Stromal cell of bone marrow (primary cell): Measurements from ENCODE around the gene LNPEP.

Experiments used
- DNase-seq: peaks from one replicate; pipeline ENCODE4 v3.0.0-alpha.2; 2012; ENCODE audit warnings: low read depth

LNPEP gene

DNA sequence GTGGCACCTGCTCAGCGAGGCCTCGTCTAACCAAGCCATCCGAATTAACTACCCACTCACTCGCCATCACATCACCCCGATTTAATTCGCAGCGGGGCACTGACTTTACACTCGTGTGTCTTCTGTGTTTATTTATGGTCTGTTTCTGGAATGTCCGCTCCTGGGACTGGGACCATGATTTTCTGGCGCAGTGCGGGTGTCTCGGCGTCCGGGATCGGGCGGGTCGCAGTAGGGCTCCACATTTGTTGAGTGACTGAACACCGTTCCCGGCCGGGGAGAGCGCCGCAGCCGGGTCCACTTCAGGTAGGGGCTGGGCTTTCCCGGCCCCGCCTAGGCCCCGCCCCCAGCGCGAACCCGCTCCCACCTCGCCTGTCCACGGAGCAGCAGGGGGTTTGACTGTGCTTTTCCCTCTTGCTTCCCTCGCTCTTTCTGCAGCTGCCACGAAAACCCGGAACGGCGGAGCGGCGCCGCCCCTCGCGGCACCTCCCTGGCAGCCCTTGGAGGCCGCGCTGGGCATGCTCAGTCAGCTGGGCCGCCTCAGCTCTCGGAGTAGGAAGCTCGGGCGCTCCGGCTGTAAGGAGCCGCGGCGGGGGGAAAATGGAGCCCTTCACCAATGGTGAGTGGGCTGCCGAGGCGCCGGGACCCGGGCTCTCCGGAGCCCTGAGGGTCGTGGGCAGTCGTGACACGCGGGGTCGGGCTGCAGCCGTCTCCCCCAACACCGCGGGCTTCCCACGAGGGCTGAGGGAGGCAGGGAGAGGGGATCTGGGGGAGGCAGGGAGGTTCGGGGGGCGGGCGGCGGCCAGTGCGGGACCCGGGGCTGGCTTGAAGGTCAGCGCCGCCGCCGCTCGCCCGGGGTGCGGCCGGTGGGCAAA is at the start of gene LNPEP:
LNPEP (plus strand) TSS at position 522 of the 872 bp plus-strand sequence; CDS start at position 598, 76 bp downstream.
- peak; percentile 94 for DNase-seq

DNA sequence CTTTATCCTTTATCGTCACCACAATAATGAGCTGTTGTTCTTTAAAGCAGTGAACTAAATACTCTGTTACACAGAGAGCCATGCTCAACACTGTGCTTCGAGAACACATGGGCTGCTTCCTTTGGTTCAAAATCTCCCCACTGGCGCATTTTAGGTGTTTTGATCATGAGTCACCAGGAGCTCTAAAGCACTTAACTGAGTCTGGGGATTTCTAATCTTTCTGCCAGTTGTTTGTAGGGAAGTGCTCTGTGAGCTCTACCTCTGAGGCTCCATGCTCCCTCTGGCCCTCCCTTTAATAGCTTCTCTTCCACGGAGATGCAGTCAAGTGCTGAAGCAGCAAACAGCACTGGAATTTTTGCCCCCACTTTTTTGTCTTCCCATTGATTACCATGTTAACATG is 42.5 kb upstream of the LNPEP start:
- no peak for DNase-seq

- no peak for DNase-seq
Observed at GRCh38 chr5:96896276-96896675, 39.6 kb upstream of the LNPEP start.

GRCh38 chr5:96896806-96897205 is 39.1 kb upstream of the LNPEP start:
- DNase-seq: no peak

DNA sequence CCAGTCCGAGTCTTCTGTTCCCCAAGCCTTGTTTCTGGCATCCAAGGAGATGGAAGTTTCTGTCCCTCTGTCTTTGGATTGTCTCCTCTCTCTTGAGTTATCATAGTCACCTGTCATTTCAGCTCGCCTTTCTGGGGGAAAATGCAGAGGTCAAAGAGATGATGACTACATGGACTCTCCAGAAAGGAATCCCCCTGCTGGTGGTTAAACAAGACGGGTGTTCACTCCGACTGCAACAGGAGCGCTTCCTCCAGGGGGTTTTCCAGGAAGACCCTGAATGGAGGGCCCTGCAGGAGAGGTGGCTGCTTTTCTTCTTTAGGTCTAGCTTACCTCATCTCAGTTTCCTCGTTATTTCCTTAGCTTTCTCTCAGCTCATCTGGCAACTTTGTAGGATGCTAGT is 34.5 kb upstream of the LNPEP start:
- no peak for DNase-seq

DNA sequence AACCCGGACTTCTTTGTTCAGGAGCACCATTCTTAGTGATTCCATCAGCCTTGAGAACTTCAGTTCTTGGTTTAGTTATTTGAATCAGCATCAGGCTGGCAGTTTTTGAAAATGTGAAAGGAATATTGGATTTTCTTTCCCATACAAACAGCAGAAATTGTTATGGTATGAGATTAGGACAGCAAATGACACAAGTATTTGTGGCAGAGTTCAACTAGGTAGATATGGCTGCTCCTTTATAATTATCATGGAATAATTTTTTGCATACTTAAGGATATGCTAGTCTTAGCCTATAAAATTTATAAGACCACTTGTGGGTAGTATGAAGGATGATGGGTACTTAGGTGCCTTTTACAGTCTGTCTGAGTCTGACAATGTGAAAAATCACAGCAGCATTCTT is 34.0 kb upstream of the LNPEP start:
- no peak for DNase-seq

GRCh38 chr5:96902876-96903275 is 33.0 kb upstream of the LNPEP start:
- no peak for DNase-seq

GRCh38 chr5:96903300-96903699 is 32.6 kb upstream of the LNPEP start:
- no peak for DNase-seq

DNA sequence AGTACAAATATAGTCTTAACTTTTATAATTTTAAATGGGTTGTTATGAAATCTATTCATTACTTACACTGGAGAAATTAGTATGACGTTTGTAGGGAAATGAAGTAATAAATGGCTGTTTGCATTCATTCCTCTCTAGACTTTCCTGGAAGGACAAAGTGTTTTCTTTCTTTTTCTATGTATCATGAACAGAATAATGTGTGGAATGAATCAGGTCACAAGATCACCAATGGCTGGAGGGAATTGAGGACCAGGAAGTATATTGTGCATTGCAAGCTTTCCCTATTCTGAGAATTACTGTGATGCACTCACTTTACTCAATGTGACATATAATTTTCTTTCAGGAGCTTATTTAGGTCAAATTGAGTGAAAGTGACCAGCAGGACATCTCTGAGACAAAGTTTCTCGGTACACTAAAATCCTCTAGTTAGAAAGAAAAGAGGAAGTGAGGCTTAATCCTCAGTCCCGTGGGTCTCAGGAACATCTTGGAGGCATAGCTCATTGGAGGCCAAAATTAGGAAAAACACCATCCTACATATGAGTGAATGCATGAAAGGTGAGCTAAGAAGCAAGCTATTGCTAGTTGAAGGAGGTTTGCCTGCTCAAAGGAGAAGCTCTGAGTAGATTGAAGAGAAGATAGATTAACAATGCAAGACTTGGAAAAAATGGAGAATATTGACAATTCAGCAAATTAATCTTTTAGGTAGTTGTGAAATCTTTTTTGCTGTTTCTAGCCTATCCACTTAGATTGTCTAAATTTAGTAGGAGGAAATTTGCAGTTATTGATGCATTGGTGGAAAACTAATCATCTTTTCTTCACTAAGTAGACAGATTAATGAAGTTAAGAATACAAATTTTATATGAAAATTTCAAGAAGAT is 31.6 kb upstream of the LNPEP start:
- no peak for DNase-seq

- DNase-seq: no peak
Observed at GRCh38 chr5:96905864-96906263, 30.0 kb upstream of the LNPEP start.

- no peak for DNase-seq
Observed at GRCh38 chr5:96909003-96909402, 26.9 kb upstream of the LNPEP start.

- DNase-seq: no peak
Observed at GRCh38 chr5:96909435-96909834, 26.4 kb upstream of the LNPEP start.

DNA sequence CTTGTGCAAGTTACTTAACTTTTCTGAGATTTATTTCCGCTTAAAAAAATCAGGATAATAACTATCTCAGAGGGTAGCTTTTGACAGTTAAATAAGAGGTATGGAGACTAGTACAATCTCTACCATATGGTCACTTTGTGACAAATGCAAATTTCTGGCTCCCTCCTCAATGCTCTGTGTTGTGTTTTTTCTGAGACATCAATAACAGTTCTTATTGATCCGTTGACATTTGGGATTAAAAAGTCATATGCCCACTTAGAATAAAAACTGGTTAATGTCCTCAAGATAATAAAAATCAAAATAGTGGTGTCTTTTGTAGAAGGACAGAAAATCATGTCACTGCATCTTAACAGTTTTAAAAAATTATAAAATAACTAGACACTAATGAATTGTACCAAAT is 24.7 kb upstream of the LNPEP start:
- no peak for DNase-seq

DNA sequence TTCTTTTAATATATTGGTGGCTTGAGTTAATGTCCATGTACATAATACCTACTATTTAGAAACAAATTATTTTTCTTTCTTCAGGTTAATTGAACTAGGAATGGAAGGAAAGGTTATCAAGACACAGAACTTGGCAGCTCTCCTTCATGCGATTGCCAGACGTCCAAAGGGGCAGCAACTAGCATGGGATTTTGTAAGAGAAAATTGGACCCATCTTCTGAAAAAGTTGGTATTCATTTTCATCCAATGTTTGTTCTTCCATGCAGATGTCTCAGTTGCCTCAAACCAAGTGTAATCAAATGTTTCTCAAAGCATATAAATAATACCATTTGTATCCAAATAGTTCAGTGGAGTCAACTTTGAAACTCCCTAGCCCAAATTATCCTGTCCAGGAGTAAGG is 22.6 kb upstream of the LNPEP start:
- no peak for DNase-seq

DNA sequence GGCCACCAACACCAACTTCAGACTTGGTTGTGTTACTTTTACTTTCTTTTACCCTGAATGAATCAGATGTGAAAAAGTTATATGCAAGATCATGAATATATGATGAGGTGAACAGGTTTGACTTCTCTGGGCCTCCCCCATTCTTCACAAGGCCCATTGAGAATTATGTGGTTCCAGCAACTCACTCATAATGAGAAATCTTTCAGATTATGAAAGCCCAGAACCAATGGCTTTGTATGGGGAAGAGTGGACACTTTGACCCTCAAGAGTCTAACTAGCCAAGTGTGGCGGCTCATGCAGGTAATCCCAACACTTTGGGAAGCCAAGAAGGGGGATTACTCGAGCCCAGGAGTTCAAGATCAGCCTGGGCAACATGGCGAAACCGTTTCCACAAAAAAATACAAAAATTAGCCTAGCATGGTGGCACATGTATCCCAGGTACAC is 16.1 kb upstream of the LNPEP start:
- DNase-seq: no peak

DNA sequence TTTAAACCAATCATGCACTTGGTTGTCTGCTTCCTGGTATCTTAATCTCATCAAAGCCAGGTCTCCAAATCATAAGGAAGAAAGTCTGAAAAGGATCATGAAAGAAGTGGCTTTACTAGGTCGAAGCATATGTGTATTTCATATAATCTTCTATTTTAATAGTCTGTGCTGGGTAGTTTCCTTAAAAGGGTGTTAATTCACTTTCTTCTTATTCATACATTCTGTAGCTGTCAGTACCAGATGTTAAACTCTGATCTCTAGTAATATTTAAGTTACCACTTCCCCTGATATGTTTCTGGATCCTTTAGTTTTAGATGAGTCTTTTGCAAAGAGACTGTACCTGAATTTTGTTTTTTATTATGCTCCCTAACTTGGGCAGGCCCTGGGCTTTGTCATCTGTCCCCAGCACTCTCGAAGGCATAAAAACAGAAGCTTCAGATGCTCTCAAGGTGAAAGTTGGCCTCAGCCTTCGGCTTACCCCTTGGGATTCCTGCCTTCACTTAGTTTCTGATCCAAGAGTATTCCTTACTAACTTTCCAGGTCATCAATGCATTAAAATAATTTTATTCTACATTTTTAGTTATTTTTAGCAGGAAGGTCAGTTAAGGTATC is 15.0 kb upstream of the LNPEP start:
- no peak for DNase-seq

DNA sequence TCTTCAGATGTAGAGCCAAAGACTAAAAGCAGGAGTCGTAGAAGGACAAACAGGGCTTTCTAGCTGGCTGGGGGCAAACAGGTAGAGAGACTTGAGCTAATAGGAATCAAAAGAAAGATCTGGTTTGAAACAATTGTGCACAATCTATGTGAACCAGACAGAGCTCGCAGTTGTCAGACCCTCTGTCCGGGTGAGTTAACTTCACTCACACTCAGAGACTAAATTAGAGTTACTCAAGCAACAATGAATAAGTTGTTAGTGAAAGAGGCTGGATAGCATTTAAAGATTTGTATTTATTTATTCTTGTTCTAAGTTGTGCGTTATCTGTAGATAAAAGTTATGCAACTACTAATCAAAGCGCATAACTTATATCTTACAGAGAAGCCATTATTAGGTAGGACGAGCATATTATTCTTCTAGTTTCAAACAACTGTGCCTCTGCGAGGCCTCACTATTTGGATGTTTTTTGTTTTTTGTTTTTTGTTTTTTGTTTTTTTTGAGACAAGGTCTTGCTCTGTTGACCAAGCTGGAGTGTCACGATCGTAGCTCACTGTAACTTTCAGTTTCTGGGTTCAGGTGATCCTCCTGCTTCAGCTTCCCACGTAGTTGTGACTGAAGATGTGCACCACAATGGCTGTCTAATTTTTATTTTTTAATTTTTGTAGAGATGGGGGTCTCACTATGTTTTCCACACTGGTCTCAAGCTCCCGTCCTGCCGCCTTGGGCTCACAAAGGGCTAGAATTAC is 13.2 kb upstream of the LNPEP start:
- no peak for DNase-seq

- no peak for DNase-seq
Observed at GRCh38 chr5:96924016-96924443, 11.8 kb upstream of the LNPEP start.

- DNase-seq: no peak
Observed at GRCh38 chr5:96926276-96926675, 9.6 kb upstream of the LNPEP start.

DNA sequence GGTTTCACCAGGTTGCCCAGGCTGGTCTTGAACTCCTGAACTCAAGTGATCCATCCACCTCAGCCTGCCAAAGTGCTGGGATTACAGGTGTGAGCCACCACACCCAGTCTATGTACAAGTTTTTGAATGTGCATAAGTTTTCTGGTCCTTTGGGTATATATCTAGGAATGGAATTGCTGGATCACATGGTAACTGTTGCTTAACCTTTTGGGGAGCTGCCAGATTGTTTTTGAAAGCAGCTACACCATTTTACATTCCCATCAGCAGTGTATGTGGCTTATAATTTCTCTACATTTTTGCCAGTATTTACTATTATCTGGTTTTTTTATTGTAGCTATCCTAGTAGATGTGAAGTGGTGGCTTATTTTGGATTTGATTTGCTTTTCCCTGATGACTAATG is 8.9 kb upstream of the LNPEP start:
- DNase-seq: no peak

- no peak for DNase-seq
Observed at GRCh38 chr5:96928931-96929708, 6.8 kb upstream of the LNPEP start.
